ENCODE data around the gene PRRX2.

PRRX2 gene

DNA sequence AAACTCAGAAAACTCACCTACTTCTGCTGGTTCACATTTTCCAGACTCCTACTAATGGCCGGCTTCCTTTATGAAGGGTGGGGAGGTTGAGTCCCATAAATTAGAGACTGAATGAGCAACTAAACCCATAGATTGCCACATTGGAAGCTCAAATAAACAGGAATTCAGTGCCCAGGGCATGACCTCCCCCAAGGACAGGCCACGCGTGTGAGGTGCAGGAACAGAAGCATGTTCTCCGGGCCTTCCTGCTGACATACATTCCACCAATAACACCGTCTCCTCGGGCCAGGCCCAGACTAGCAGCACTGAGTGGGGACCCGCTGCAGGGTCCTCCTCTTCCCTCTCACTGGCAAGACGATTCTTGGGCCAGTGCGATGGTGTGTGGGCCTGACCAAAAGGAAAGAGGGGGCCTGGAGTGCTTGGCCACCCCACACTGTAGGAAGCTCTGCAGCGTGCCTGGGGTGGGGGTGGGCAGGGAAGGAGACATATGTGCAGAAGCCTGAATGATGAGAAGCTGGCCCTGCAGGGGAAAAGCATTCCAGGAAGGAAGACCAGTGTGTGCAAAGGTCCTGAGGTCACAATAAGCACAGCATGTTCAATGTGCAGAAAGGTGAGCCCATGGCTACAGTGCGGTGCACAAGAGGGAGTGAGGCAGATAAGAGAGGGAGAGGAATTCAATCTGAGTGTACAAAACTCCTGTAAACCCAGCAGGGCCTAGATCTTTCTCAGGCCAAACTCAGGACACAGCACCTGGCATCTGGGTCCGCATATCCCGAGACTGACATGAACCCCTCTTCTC lies 75.4 kb downstream of the PRRX2 start:
- no peak overlapping the region for H3K27ac ChIP-seq (ENCODE audit: low read depth, low read length)
- peaks cover 3% of the 10 kb centered on the region; the same call in 1 of the 2 replicates for H3K27me3 ChIP-seq (ENCODE audit: control insufficient read depth, low read length)
- no peaks in the 10 kb centered on the region for H3K9me3 ChIP-seq (ENCODE audit: control insufficient read depth, insufficient read depth, low read length)
- no peaks in the 10 kb centered on the region for H3K79me2 ChIP-seq (ENCODE audit: control insufficient read depth, low read length)
- H3K4me3 ChIP-seq (ENCODE audit: low read length), result no peak overlapping the region
- no peak overlapping the region for H3K4me2 ChIP-seq (ENCODE audit: low read length)
- no peaks in the 10 kb centered on the region for H3K9me2 ChIP-seq (replicated peaks; ENCODE audit: control insufficient read depth, low read length)
- peaks cover 14% of the 10 kb centered on the region for H3K4me1 ChIP-seq (ENCODE audit: control insufficient read depth, low read length)
- H3K36me3 ChIP-seq (ENCODE audit: control insufficient read depth, low read length), result no peaks in the 10 kb centered on the region
- H4K20me1 ChIP-seq (ENCODE audit: control insufficient read depth, insufficient read depth, low read depth, low read length), result no peaks in the 10 kb centered on the region
- TF ChIP-seq, protein P1, sequence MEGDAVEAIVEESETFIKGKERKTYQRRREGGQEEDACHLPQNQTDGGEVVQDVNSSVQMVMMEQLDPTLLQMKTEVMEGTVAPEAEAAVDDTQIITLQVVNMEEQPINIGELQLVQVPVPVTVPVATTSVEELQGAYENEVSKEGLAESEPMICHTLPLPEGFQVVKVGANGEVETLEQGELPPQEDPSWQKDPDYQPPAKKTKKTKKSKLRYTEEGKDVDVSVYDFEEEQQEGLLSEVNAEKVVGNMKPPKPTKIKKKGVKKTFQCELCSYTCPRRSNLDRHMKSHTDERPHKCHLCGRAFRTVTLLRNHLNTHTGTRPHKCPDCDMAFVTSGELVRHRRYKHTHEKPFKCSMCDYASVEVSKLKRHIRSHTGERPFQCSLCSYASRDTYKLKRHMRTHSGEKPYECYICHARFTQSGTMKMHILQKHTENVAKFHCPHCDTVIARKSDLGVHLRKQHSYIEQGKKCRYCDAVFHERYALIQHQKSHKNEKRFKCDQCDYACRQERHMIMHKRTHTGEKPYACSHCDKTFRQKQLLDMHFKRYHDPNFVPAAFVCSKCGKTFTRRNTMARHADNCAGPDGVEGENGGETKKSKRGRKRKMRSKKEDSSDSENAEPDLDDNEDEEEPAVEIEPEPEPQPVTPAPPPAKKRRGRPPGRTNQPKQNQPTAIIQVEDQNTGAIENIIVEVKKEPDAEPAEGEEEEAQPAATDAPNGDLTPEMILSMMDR (IDR thresholded peaks at IDR 0.05; ENCODE audit: low read depth, low read length, poor library complexity, severe bottlenecking), result no peak
- no peak for TF ChIP-seq EZH2phosphoT487 (IDR thresholded peaks at IDR 0.05; ENCODE audit: borderline replicate concordance, low read length)
- no peaks in the 10 kb centered on the region for H3F3A ChIP-seq (ENCODE audit: control insufficient read depth, insufficient read depth)

DNA sequence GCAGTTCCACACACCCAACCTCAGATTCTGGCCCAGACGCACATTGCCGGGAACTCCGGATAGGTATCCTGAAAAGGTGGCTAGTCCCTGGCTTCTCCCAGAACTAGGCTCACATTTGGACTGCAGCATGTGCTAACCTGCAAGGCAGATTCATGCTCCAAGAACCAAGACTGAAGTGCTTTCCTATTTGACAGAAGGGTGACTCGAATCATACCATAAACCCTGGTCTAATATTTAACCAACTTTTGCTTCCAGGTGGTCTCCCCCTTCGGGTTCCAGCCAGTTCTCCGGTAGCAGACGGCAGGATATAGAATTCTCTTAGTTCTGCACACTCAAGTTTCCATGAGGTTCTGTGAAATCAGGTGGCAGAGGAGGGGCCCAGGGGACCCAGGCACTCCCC lies 79.8 kb downstream of the PRRX2 start:
- Histone ChIP-seq H3K9me2 (replicated peaks; ENCODE audit: control insufficient read depth, low read length) (no peaks in the 10 kb centered on the region), H3K4me3 (ENCODE audit: low read length) (no peak overlapping the region), H3K27me3 (ENCODE audit: control insufficient read depth, low read length) (peaks cover 5% of the 10 kb centered on the region; the same call in 1 of the 2 replicates), H4K20me1 (ENCODE audit: control insufficient read depth, insufficient read depth, low read depth, low read length) (no peaks in the 10 kb centered on the region), H3K36me3 (ENCODE audit: control insufficient read depth, low read length) (no peaks in the 10 kb centered on the region), H3K9me3 (ENCODE audit: control insufficient read depth, insufficient read depth, low read length) (no peaks in the 10 kb centered on the region), H3K27ac (ENCODE audit: low read depth, low read length) (no peak overlapping the region), H3K79me2 (ENCODE audit: control insufficient read depth, low read length) (no peaks in the 10 kb centered on the region), H3K4me1 (ENCODE audit: control insufficient read depth, low read length) (no peaks in the 10 kb centered on the region), H3F3A (ENCODE audit: control insufficient read depth, insufficient read depth) (no peaks in the 10 kb centered on the region), H3K4me2 (ENCODE audit: low read length) (no peak overlapping the region)
- TF ChIP-seq EZH2phosphoT487 (IDR thresholded peaks at IDR 0.05; ENCODE audit: borderline replicate concordance, low read length), result no peak
- TF ChIP-seq, protein P1 (IDR thresholded peaks at IDR 0.05; ENCODE audit: low read depth, low read length, poor library complexity, severe bottlenecking), result no peak

DNA sequence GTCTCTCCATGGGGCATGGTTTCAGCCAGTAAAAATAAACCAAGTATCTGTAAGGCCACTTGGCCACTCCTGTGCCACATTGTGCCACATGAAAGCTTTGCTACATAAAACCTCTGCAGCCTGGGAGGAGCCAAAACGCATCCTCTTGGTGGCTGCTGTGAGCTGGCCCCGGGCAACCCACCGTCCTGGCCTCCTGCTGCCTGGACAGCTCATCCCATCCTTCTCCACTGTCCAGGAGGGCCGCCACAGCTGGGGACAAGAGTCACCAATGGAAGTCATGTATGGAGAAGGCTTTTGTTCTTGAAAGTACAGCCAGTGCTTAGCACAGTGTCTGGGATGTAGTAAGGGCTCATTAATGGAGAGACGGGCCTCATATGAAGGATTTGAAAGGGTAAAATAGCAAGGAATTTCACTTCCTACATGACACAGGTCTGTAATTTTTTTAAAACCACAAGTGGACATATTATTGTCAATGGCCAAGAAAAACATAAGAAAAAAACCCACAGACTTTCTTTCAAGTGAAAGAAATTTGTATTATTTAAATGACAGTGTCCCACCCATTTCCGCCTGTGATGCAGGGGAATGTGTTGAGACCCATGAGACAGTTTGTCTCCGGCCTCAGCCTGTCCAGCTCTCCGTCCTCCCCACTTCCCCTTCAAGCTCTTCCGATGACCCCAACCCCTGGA lies 80.8 kb downstream of the PRRX2 start:
- no peaks in the 10 kb centered on the region for H3F3A ChIP-seq (ENCODE audit: control insufficient read depth, insufficient read depth)
- no peaks in the 10 kb centered on the region for H3K4me1 ChIP-seq (ENCODE audit: control insufficient read depth, low read length)

More for the DNA sequence above, 80.8 kb downstream of the PRRX2 start:
- no peak overlapping the region for H3K4me2 ChIP-seq (ENCODE audit: low read length)
- H4K20me1 ChIP-seq (ENCODE audit: control insufficient read depth, insufficient read depth, low read depth, low read length), result no peaks in the 10 kb centered on the region
- H3K27me3 ChIP-seq (ENCODE audit: control insufficient read depth, low read length), result peaks cover 5% of the 10 kb centered on the region; the same call in 1 of the 2 replicates
- H3K36me3 ChIP-seq (ENCODE audit: control insufficient read depth, low read length), result no peaks in the 10 kb centered on the region
- TF ChIP-seq, protein P1 (IDR thresholded peaks at IDR 0.05; ENCODE audit: low read depth, low read length, poor library complexity, severe bottlenecking), result no peak
- no peak for TF ChIP-seq EZH2phosphoT487 (IDR thresholded peaks at IDR 0.05; ENCODE audit: borderline replicate concordance, low read length)
- H3K79me2 ChIP-seq (ENCODE audit: control insufficient read depth, low read length), result no peaks in the 10 kb centered on the region
- H3K4me3 ChIP-seq (ENCODE audit: low read length), result no peak overlapping the region
- H3K9me2 ChIP-seq (replicated peaks; ENCODE audit: control insufficient read depth, low read length), result no peaks in the 10 kb centered on the region
- no peaks in the 10 kb centered on the region for H3K9me3 ChIP-seq (ENCODE audit: control insufficient read depth, insufficient read depth, low read length)
- no peak overlapping the region for H3K27ac ChIP-seq (ENCODE audit: low read depth, low read length)

All from DOHH2 (cell line).